NCI-H345 treated with DMSO at 0.1 percent for 48 hours (cell line): ENCODE measurements around the gene SPEM2.

Source experiments
- DNase-seq: peaks from one replicate; lab custom pipeline; 2025; ENCODE audit not compliant: unreplicated experiment; lab: John Stamatoyannopoulos, UW

The SPEM2 gene

DNA sequence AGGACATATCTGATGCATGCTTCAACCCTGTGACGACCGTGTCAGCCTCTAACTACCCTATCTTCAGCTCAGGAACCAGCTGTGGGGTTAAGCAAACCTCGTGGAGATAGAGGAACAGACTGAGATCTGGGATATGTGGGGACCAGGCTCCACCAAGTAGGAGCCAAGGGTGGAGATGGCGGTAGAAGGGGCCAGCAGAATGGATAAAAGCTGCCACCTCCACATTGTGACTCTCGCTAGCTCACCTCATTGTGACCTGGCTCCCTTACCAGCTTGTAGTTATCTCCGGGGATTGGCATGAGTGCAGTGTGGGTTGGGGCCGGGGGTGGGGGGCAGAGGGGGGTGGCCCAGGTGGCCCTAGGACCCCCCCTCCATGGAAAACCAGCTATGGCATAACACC lies at the start of gene SPEM2:
SPEM2 (plus strand) TSS at position 301 of the 400 bp plus-strand sequence; CDS start at position 374, 73 bp downstream.
- no peak for DNase-seq

DNA sequence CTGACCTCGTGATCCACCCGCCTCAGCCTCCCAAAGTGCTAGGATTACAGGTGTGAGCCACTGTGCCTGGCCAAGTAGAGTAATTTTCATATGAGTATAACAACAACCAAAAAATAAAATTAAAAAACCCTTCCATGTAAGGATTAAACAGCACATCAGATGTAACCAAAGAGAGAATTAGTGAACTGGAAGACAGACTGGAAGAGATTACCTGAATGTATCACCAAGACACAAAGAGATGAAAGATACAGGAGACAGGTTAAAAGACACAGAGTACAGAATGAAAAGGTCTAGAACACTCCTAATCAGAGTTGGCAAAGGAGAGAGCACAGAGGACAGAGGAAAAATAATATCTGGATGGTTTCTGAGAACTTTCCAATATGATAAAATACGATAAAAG lies 46.3 kb upstream of the SPEM2 start:
- no peak for DNase-seq

DNA sequence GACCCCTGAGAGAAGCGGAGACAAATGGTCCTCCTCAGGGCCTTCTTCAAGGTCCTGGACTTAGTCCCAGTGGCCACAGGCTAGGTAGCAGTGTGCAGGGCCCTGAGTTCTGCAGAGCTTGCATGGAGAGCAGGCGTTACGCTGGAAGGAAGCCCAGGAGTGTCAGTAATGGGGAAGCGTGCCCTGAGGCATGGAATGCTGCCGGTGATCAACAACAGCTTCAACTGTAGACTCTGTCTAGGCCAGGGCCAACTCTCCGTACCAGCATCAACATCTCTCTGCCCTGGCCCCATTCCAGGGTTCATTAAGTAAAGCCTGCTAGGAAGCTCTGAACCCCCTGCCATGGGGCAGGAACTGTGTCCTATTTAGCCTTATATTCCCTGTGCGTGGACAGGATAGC lies 45.1 kb upstream of the SPEM2 start:
- peak; percentile 20 for DNase-seq

DNA sequence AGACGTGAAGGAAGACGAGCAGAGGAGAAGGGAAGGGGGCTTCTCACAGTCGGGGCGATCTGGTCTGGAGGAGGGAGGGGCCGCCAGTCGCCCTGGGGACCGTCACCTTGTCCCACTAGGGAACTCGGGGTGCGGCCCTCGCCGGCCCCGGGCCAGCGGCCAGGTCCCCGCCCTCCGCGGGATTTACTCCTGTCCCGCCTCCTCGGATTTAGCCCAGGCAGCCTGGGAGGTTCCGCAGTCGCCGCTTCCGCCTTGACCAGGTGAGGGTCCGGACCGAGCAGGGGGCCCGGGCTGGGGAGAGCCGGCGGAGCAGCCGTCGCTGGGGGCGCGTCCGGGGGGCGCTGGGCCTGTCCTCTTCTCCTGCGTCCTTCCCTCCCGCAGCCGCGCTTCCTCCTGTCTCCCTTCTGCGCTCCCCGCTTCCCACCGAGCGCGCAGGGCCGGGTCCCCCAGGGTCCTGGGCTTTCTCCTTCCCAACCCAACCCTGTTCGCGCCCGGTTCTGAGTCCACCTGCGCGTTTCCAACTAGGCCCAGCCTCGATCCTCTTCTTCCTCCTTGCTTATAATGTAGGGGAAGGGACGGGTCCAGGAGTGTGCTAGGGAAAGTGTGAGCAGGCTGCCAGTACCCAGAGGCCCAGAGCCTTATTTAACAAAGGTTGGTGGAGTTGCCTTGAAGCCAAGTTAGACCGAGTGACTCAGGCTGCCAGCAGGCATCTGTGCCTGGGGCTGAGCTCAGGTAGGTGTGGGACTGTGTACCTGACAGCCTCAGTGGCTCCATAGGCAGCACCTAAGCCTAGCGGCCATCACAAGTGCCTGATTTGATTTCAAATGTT lies 44.3 kb upstream of the SPEM2 start, which contains the start of gene TNK1:
TNK1 (plus strand) TSS at position 235 of the 829 bp plus-strand sequence. CDS start 1,838 bp downstream, outside the sequence.
- DNase-seq: no peak

DNA sequence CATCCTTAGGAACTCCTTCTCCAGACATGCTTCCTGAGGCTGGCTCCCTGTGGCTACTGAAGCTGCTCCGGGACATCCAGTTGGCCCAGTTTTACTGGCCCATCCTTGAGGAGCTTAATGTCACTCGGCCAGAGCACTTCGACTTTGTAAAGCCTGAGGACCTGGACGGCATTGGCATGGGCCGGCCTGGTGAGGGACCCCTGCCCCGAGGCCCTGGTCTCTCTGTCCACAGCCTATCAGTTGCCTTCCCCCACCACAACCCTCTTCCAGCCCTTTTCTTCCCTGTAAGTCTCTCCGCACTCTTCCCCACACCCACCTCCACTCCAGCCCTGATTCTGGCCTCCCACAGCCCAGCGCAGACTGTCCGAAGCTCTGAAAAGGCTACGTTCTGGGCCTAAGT lies 42.5 kb upstream of the SPEM2 start:
- DNase-seq: no peak

DNA sequence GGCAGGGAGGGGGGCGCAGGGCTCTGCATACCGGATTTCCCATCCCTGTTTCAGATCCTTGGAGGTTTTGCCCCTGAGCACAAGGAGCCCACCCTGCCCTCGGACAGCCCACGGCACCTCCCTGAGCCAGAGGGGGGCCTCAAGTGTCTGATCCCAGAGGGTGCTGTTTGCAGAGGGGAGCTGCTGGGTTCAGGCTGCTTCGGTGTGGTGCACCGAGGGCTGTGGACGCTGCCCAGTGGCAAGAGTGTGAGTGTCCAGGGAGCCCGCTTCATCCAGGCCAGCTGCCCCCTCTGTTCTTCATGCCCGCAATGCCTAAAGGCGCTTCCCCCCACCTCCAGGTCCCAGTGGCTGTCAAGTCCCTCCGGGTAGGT lies 42.1 kb upstream of the SPEM2 start:
- DNase-seq: no peak

DNA sequence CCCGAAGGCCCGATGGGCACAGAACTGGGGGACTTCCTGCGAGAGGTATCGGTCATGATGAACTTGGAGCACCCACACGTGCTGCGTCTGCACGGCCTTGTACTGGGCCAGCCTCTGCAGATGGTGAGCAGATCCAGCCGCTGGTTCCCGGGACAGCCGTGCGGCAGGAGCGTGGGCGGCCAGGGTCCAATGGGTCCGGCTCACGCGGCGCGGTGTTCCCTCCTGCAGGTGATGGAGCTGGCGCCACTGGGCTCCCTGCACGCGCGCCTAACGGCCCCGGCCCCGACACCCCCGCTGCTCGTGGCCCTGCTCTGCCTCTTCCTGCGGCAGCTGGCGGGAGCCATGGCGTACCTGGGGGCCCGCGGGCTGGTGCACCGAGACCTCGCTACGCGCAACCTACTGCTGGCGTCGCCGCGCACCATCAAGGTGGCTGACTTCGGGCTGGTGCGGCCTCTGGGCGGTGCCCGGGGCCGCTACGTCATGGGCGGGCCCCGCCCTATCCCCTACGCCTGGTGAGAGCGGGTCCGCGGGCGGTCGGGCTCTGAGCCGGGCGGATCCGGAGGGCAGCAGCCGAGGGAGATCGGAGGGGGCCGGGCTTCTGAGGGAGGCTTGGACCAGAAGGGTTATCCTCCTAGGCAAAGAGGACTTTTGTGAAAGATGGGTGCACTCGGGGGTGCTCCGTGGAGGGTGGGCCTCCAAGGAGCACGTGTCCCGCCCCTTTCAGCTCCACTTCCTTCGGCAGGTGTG lies 41.5 kb upstream of the SPEM2 start:
- peak; percentile 22 for DNase-seq

DNA sequence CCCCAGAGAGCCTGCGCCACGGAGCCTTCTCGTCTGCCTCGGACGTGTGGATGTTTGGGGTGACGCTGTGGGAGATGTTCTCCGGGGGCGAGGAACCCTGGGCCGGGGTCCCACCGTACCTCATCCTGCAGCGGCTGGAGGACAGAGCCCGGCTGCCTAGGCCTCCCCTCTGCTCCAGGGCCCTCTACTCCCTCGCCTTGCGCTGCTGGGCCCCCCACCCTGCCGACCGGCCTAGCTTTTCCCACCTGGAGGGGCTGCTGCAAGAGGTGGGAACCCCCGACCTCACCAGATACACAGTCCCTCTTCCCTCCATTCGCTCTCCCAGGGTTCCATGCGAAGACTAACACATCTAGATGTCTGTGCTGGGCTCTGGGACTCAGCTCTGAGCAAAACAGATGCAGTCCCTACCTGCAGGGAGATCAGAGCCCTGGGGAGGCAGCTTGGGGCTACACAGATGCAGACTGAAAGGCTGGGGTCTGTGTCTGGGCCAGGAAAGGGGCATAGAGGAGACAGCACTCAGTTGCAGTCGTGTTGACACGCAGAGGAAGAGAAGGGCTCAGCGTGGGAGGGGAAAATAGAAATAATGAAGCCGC lies 40.8 kb upstream of the SPEM2 start:
- no peak for DNase-seq

DNA sequence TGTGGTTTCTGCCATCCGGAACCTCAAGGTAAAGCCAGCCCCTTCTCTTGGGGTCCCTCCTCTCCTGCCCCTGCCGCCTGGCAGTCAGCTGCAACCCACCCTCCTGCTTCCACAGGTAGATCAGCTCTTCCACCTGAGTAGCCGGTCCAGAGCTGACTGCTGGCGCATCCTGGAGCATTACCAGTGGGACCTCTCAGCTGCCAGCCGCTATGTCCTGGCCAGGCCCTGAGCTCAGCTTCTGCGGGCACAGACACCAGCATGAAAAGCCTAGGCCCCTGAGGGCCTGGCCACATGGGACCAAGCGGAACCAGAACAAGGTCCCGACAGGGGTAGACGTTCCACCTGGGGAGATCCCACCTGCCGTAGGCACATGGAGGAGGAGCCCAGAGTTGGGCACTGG lies 36.6 kb upstream of the SPEM2 start:
- no peak for DNase-seq

DNA sequence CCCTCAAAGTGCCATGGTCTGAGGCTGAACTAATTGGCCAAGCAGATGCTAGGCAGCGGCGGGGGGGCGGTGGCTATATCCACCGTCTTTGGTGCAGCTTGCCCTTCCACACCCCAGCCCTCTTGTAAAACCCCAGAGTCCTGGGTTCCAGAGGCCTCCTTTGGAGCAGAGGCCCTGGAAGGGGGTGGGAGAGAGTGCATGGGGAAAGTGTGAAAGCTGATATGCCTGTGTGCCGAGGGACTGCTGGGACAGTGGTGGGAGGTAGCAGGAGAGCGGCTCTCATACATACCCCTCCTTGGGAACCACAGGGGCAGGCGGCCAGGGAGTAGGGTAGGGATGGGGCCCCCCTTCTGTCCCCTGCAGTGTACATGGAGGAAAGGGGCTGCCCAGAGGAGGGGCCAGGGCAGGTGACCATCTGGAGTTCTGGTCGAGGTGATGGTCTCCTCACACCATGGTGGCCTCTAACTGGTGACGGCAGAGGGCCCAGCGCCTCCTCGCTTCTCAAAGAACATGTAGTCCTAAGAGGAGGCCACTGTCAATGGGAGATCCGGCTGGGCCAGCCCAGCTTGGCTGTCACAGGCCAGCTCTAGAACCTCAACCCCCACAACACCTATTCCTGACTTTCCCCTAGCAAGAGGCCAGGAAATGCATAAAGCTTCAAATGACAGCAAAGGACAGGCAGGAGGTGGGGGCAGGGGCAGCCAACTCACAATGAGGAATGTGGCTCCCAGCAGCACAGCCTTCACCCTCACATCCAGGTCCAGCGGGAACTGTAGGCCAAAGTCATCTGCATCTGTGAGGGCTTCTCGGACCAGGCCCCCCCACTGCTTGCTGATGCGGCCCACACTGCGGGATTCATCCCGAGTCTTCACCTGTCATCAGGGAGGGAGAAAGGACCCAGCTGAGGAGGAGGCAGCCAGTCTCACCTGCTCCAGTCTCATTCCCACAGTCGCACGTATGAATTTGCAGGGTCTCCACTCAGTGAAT lies 35.2 kb upstream of the SPEM2 start:
- DNase-seq: no peak

DNA sequence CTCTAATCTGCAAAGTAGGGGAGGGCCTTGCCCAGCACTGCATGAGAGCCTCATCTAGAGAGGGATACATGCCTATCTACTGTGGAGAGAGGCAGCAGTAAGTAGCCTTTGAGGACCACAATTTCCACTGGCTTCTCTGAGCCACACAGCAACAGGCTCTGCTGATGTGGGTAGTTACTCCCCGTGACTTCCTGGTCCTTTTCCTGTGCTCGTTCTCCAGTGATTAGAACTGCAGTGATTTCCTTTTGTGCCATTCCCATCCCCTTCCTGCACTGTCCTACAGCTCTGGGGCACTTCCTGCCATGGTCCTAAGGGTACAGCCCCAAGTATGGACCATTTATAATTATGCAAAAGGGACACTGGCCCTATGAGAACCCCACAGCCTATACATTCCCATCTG lies 34.1 kb upstream of the SPEM2 start:
- no peak for DNase-seq

DNA sequence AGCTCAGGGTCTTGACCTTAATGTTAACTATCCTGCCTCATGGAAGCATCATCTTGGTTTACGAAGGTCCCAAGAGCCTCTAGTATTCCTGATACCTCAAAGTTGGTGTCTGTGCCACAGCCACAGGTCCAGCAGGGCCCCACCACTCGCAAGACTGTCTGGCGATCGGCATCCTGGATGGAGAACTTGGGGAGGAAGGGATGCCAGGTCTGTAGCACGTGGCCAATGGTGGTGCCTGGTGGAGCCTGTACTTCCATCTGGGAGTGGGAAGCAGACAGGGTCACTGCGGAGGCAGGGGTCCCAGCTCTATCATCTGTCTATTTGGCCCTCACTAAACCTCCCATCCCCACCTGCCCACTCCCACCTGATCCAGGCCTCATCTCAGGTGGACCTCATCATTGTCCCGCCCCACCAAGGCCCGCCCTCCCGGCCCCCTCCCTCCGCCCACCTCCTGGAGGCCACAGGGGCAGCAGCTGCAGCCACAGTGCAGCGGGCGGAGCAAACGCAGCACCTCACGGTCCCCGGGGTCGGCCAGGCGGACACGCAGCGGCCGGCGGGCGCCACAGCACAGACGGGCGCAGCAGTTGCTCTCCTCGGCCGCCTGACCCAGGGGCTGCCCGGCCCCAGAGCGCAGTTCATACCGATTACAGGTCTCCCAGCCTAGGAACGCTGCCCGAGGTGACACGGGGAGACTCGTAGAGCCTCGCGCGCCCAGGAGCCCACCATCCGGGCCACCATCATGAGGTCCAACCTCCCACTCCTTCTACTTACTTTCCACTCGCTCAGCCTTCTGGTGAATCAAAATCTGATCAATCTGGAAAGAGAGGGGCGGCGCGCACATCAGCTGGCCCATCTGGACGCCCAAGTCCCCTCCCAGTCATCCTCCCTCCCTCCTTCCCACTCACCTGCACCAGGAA lies 32.5 kb upstream of the SPEM2 start:
- DNase-seq: no peak

DNA sequence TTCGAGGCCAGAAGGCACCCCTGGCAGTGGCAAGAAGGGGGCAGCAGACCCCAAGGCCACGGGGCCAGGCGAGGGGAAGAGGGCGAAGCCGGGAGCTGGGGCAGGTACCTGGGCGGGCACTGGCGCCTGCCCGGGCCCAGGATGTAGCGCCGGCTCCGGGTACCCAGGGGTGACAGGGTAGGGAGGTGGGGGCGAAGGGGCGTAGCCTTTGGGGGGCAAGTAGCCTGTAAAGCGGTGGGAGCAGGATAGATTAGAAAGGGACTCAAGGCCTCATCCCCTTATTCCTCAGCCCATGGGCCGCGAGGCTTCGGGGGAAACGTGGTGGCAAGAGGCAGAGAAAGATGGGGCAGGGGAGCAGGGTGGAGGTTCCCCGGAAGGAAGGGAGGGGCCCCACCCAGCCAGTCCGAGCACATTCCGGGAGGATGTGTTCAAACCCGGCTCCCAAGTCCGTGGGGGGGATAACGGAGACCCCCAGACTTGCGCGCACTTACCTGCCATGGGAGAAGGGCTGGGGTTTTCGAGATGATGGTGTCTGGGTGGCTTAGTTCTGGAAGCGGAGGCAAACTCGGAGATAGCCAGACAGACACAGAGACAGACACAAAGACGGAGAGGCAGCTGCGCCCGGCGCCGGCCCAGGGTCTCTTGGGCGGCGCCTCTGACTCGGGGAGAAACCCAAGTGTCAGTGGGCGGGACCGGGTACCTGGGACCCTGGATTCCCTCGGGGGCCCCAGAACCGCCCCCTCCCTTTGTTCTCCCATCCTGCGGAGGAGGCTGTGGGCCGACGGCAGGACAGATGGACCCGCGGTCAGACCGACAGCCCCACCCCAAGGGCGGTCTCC lies 31.6 kb upstream of the SPEM2 start:
- DNase-seq: peak; percentile 23

DNA sequence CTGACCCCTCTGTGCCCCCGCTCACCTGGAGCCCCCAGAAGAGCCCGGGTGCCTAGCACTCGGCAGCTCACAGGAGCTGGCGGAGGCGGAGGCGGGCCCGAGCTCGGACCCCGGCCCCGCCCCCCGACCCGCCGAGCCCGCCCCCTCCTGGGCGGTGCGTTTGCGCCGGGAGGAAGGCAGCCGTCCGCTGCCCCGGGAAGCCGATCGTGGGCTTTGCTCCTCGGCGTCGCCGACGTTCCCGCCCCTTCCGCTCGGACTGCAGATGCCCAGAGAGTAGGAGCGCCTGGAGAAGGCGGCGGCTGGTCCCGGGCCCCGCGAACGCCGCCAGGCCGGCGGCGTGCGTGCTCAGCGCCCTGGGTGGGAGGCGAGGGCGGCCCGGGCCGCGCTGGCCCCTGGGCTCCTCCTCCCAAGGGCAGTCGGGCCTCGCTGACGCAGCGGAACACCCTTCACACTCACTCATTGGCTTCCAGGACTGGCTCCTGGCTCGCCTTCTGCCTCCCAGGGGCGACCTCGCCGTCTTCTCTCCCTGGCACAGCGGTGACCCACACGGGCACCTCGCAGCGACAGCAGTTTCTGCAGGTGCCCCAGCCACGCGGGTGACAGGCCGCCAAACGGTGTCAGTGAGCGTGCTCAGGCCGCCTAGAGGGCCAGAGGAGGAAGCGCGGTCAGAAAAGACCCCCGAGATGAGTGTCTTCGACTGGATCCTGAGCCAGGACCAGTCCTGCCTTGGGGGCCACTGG lies 30.8 kb upstream of the SPEM2 start, which contains the start of gene PLSCR3:
PLSCR3 (minus strand) TSS at position 74 of the 740 bp plus-strand sequence. CDS start 415 bp downstream, outside the sequence.
- DNase-seq: peak; percentile 33

DNA sequence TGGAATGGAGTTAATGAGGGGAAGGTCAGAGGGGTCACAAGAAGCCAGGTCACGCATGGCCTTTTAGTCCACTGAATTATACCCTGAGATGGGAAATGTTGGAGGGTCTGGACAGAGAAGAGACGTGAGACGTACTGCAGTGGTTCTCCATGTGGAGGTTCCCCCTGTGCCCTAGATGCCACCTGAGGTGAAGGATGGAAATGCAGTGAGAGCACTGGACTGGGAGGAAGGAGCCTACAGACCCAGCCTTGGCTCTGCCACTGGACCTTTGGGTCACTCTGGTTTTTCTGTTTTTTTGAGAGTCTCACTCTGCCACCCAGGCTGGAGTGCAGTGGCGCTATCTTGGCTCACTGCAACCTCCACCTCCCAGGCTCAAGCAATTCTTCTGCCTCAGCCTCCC lies 29.3 kb upstream of the SPEM2 start:
- DNase-seq: no peak

DNA sequence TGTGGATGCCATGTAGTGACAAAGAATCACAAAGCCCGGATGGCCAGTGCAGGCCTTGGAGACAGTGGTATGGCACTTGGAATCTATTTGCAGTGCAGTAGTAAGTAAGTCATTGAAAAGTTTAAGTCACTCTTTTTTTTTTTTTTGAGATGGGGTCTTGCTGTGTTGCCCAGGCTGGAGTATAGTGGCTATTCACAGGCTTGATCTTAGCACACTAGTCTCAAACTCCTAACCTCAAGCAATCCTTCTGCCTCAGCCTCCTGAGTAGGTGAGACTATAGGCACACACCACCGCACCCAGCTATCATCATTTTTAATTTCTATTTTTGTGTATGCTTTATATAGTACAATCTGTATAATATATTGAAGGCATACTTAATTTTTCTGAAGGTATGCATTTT lies 26.8 kb upstream of the SPEM2 start:
- DNase-seq: no peak

DNA sequence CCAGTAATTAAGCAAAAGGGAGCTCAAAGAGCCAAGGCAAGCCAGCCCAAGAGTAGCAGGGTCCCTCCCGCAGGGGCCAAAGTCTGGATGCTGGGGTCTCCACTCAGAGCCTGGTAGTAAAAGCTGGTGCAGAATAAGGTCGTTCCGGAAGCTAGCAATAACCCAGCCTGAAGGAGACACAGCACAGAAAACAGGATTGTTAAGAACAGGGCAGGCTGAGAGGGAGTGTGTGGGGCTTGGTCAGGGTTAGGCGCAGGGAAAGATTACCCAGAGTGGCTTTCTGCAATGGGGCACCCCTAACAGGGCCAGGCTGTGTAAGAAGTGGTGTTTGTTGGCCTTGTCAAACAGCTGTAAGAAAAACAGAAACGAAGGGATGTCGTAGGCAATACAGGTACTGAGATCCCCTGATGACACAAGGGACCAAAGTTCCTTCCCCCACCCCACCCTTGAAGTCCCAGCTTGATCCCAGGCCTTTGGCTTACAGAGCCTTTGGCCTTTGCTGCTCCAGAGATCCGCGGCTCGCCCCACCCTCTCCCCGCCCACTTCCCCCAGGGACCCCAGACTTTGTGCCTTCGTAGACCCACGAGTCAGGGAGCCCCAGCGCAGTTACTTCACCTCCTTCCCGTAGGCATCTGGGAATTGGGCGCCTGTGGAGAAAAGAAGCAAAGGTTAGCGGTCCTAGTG lies 22.2 kb upstream of the SPEM2 start:
- DNase-seq: peak; percentile 14

DNA sequence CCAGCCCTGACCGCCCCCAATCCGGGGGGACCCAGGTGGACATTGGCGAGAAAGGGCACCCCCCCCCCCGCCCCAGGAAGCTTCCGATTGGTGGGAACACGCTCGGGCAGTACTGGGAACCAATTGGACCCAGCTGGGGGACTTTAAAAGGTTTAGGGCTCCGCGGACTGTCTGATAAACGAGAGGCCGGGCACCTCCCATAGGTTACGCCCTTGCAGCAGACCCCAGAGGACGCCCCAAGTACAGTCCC lies 21.8 kb upstream of the SPEM2 start:
- DNase-seq: no peak
